Ectodermal cell (in vitro differentiated cells): Measurements from ENCODE around the gene SIVA1.
A peak's percentile ranks its signal among the peaks of the same experiment; 100 is the strongest.

ENCODE experiments used
- H3K27ac ChIP-seq: 2 replicates; pipeline ENCODE4 v1.7.0; 2013; ENCODE audit warnings: mild to moderate bottlenecking, low read depth, low read length; ENCODE audit not compliant: insufficient read depth, poor library complexity, severe bottlenecking
- H3K27me3 ChIP-seq: 2 replicates; pipeline ENCODE4 v1.7.0; 2013; ENCODE audit warnings: mild to moderate bottlenecking, low read length; ENCODE audit not compliant: insufficient read depth, control insufficient read depth, poor library complexity, severe bottlenecking
- H3K36me3 ChIP-seq: one replicate; pipeline ENCODE4 v1.7.0; 2013; ENCODE audit warnings: low read length; ENCODE audit not compliant: control insufficient read depth, insufficient read depth
- H3K4me1 ChIP-seq: one replicate; pipeline ENCODE4 v1.7.0; 2013; ENCODE audit warnings: low read length; ENCODE audit not compliant: control insufficient read depth, insufficient read depth
- H3K4me3 ChIP-seq: 2 replicates; pipeline ENCODE4 v1.7.0; 2013; ENCODE audit warnings: low read depth, low read length, control low read depth; ENCODE audit not compliant: insufficient read depth
- H3K9me3 ChIP-seq: 2 replicates; pipeline ENCODE4 v1.7.0; 2013; ENCODE audit warnings: mild to moderate bottlenecking, low read length, moderate library complexity; ENCODE audit not compliant: control insufficient read depth
- WGBS, 2 experiments: methylation state at CpG; one replicate each; pipeline ENCODE4 v1.1.7; 2013; ENCODE audit warnings: missing lambda C conversion rate in 2 of 2; 5-methylcytosine and 5-hydroxymethylcytosine counted together

Gene SIVA1

DNA sequence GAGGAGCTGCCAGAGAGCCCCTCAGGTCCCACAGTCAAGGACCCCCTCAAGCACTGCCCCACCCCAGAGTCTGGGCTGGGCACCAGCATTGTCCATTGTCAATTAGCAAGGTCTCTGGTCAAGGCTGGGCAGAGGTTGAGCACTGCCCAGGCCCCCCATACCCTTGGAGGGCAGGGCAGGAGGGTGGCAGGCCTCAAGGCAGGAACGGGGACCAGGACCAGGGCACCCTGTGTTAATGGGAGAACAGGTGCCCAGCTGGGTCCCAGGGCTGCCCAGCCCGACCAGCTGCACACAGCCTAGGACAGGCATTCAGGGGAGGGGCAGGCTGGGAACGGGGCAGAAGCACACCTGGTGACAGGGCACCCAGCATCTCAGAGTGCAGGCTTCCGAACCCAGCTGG, 18.4 kb downstream of the SIVA1 start:
- WGBS, 2 experiments, result 95 to 96% methylated on average over 4 of the region's 4 CpGs
- Histone ChIP-seq H3K27ac (no peak overlapping the region), H3K36me3 (peaks cover 26% of the 10 kb centered on the region), H3K4me1 (no peaks in the 10 kb centered on the region), H3K9me3 (no peaks in the 10 kb centered on the region), H3K4me3 (no peak overlapping the region), H3K27me3 (no peaks in the 10 kb centered on the region)

- Histone ChIP-seq H3K36me3 (peaks cover 29% of the 10 kb centered on the region), H3K9me3 (no peaks in the 10 kb centered on the region), H3K27me3 (no peaks in the 10 kb centered on the region), H3K27ac (no peak overlapping the region), H3K4me1 (peaks cover 4% of the 10 kb centered on the region), H3K4me3 (no peak overlapping the region)
- 96% methylated on average over 34 of the region's 34 CpGs for WGBS, 2 experiments
Observed at GRCh38 chr14:104771918-104772706, 19.2 kb downstream of the SIVA1 start.

GRCh38 chr14:104772707-104773504, 20.0 kb downstream of the SIVA1 start:
- no peak overlapping the region for H3K4me3 ChIP-seq
- no peak overlapping the region for H3K27ac ChIP-seq
- peaks cover 12% of the 10 kb centered on the region for H3K4me1 ChIP-seq
- no peaks in the 10 kb centered on the region for H3K9me3 ChIP-seq
- H3K27me3 ChIP-seq, result no peaks in the 10 kb centered on the region
- 96 to 97% methylated on average over 38 of the region's 38 CpGs for WGBS, 2 experiments
- peaks cover 29% of the 10 kb centered on the region for H3K36me3 ChIP-seq

- 90 to 93% methylated on average over 45 to 46 of the region's 46 CpGs for WGBS, 2 experiments
Observed at GRCh38 chr14:104773505-104774452, 20.8 kb downstream of the SIVA1 start.

GRCh38 chr14:104774453-104775072, 21.6 kb downstream of the SIVA1 start:
- H3K27me3 ChIP-seq, result no peaks in the 10 kb centered on the region
- peaks cover 29% of the 10 kb centered on the region for H3K36me3 ChIP-seq
- H3K4me3 ChIP-seq, result no peak overlapping the region
- no peaks in the 10 kb centered on the region for H3K9me3 ChIP-seq
- WGBS, 2 experiments, result 94% methylated on average over 20 of the region's 20 CpGs
- H3K27ac ChIP-seq, result no peak overlapping the region
- peaks cover 21% of the 10 kb centered on the region for H3K4me1 ChIP-seq

More at GRCh38 chr14:104773505-104774452, 20.8 kb downstream of the SIVA1 start:
- no peak overlapping the region for H3K4me3 ChIP-seq
- H3K27ac ChIP-seq, result no peak overlapping the region
- peaks cover 21% of the 10 kb centered on the region for H3K4me1 ChIP-seq
- peaks cover 29% of the 10 kb centered on the region for H3K36me3 ChIP-seq
- no peaks in the 10 kb centered on the region for H3K9me3 ChIP-seq
- H3K27me3 ChIP-seq, result no peaks in the 10 kb centered on the region

DNA sequence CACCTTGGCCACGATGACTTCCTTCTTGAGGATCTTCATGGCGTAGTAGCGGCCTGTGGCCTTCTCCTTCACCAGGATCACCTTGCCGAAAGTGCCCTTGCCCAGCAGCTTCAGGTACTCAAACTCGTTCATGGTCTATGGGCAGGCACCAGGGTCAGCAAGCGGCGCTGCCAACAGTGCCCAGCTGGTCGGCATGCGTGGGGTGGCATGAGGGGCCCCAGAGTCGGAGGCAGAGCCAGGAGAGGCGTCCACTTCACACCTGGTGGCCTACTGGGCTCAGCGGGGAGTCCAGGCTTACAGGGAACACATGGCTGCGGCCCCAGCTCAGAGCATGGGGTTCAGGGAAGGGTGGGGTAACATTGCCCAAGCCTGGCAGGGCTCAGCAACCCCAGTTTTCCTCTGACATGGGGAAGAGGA, 22.1 kb downstream of the SIVA1 start:
- H3K27me3 ChIP-seq, result no peaks in the 10 kb centered on the region
- no peak overlapping the region for H3K27ac ChIP-seq
- H3K4me1 ChIP-seq, result peaks cover 21% of the 10 kb centered on the region
- no peaks in the 10 kb centered on the region for H3K9me3 ChIP-seq
- H3K36me3 ChIP-seq, result peaks cover 29% of the 10 kb centered on the region
- WGBS, 2 experiments, result 95 to 96% methylated on average over 13 of the region's 13 CpGs
- no peak overlapping the region for H3K4me3 ChIP-seq

GRCh38 chr14:104776481-104776880, 23.5 kb downstream of the SIVA1 start:
- no peaks in the 10 kb centered on the region for H3K9me3 ChIP-seq
- H3K27ac ChIP-seq, result no peak overlapping the region
- H3K36me3 ChIP-seq, result peaks cover 19% of the 10 kb centered on the region
- no peaks in the 10 kb centered on the region for H3K27me3 ChIP-seq
- WGBS, 2 experiments, result 95 to 96% methylated on average over 15 of the region's 15 CpGs
- no peak overlapping the region for H3K4me3 ChIP-seq
- peaks cover 21% of the 10 kb centered on the region for H3K4me1 ChIP-seq

- Histone ChIP-seq H3K9me3 (no peaks in the 10 kb centered on the region), H3K36me3 (peaks cover 12% of the 10 kb centered on the region), H3K27ac (peak overlapping the region; percentile 55), H3K27me3 (no peaks in the 10 kb centered on the region), H3K4me1 (peaks cover 21% of the 10 kb centered on the region), H3K4me3 (no peak overlapping the region)
- WGBS, 2 experiments, result 80 to 83% methylated on average over 16 of the region's 16 CpGs
Observed at GRCh38 chr14:104776961-104777807, 24.2 kb downstream of the SIVA1 start.

GRCh38 chr14:104777808-104778249, 24.9 kb downstream of the SIVA1 start:
- Histone ChIP-seq H3K36me3 (peaks cover 11% of the 10 kb centered on the region), H3K4me1 (peaks cover 21% of the 10 kb centered on the region), H3K4me3 (no peak overlapping the region), H3K9me3 (no peaks in the 10 kb centered on the region), H3K27me3 (no peaks in the 10 kb centered on the region), H3K27ac (peak overlapping the region; percentile 55)
- WGBS, 2 experiments, result 78 to 82% methylated on average over 15 of the region's 15 CpGs
